HK-2 (cell line): ENCODE results near the gene PIGB.
"Not testable (repeated sequence)": the region's sequence is repeated elsewhere in the genome, so short reads cannot be mapped to it uniquely, and the experiment has no call there.

Experiments used
- DNase-seq: peaks from one replicate; pipeline ENCODE4 v3.0.0-alpha.2; 2018; ENCODE audit not compliant: unreplicated experiment

The PIGB gene

DNA sequence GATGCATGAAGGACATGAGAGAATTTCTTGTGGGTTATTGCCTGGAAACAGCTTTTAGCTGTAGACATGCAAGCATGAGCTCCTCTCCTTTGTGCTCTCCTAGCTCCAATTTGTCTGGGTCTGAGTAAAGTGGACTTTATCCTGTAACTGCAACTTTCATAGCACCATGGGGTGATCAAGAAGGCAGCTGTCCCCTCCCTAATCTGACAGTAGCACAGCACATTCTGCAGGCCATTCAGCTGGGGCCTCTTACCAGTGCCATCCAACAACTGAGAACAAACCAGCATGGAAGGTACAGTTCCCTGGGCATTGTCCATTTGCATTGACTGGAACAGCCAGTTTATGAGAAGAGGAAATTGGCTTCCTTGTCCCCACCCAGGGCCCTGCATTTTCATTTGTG is 21.7 kb upstream of the PIGB start:
- no peak for DNase-seq

DNA sequence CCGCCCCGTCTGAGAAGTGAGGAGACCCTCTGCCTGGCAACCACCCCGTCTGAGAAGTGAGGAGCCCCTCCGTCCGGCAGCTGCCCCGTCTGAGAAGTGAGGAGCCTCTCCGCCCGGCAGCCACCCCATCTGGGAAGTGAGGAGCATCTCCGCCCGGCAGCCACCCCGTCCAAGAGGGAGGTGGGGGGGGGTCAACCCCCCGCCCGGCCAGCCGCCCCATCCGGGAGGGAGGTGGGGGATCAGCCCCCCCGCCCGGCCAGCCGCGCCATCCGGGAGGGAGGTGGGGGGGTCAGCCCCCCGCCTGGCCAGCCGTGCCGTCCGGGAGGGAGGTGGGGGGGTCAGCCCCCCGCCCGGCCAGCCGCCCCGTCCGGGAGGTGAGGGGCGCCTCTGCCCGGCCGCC is 16.2 kb upstream of the PIGB start:
- not testable (repeated sequence) for DNase-seq

GRCh38 chr15:55319537-55320237 is 665 bp downstream of the PIGB start:
- no peak for DNase-seq

GRCh38 chr15:55320238-55320550 is 1.2 kb downstream of the PIGB start:
- no peak for DNase-seq

DNA sequence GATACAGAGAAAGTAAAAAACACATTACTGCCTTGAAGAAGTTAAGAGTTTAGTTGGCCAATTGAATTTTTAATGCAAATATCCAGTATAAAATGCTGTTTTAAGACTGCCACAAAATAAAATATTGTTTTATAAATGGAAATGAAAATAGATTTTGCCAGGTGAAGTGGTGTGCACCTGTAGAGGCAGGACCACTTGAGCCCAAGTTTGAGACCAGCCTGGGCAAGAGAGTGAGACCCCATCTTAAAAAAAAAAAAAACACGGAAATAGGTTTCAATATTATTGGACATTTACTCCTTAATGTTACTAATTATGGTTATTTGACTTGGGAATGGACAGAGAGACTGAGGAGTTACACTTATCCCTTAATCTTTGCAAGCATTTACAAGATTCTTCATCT is 1.9 kb downstream of the PIGB start:
- DNase-seq = no peak

GRCh38 chr15:55322467-55322866 is 3.4 kb downstream of the PIGB start:
- DNase-seq = no peak

- no peak for DNase-seq
These were observed 8.4 kb downstream of the PIGB start for GRCh38 chr15:55327387-55327786.

DNA sequence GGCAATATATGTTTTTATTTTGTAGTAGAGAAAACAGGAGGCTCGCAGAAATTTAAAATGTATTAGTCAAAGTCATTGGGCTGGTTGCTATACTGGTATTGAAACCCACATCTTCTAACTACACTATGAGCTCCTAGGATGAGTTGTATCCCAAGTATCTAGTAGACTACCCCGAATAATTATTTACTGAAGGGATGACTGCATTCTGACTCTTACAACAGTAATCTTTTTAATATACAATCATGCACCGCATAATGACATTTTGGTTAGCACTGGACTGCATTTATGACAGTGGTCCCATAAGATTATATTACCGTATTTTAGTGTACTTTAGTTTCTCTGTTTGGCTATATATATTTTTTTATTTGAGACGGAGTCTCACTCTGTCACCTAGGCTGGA is 15.3 kb downstream of the PIGB start:
- no peak for DNase-seq

DNA sequence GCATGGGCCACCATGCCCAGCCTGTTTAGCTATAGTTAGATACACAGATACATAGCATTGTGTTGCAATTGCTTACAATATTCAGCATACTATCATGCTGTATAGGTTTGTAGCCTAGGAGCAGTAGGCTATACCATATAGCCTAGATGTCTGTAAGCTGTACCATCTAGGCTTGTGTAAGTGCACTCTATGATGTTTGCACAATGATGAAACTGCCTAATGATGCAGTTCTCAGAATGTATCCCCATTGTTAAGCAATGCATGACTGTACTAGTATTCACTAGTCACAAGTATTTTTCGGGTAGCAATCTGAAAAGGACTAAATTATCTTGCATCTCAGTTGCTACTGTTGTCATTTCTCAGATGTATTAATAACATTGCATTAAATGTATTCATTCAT is 16.0 kb downstream of the PIGB start:
- no peak for DNase-seq

DNA sequence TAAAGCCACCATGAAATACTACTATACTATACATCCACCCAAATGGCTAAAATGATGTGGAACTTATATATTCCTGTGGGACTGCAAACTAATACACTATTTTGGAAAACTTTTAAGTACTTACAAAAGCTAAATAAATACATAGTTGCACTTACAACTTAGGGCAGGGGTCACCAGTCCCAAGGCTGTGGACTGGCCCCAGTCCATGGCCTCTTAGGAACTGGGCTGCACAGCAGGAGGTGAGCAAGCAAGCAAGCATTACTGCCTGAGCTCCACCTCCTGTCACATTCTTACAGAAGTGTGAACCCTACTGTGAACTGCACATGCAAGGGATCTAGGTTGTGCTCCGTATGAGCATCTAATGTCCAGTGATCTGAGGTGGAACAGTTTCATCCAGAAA is 18.1 kb downstream of the PIGB start:
- DNase-seq = no peak

- no peak for DNase-seq
These were observed 24.1 kb downstream of the PIGB start for GRCh38 chr15:55343168-55343567.

- no peak for DNase-seq
These were observed 25.2 kb downstream of the PIGB start for GRCh38 chr15:55344206-55344605.

- no peak for DNase-seq
These were observed 29.3 kb downstream of the PIGB start for GRCh38 chr15:55348281-55348778.

GRCh38 chr15:55349282-55349681 is 30.3 kb downstream of the PIGB start:
- no peak for DNase-seq

DNA sequence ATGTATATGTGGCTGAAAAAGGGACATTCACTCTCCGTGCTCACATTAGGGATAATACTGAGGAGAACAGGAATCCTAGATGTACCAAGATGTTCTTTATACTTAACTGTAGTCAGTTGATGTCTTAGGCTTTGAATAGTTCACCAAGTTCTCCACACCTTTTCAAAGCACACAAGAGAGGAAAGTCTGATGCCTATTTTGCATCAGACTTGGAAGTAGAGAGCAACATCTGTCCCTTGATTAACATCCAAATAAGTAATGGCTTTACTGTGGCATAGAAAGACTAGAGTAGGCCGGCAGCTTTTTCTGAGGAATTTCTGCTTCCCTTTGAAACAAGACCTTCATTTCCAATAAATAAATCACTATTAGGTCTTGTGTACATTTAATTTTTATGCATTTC is 34.0 kb downstream of the PIGB start:
- no peak for DNase-seq

DNA sequence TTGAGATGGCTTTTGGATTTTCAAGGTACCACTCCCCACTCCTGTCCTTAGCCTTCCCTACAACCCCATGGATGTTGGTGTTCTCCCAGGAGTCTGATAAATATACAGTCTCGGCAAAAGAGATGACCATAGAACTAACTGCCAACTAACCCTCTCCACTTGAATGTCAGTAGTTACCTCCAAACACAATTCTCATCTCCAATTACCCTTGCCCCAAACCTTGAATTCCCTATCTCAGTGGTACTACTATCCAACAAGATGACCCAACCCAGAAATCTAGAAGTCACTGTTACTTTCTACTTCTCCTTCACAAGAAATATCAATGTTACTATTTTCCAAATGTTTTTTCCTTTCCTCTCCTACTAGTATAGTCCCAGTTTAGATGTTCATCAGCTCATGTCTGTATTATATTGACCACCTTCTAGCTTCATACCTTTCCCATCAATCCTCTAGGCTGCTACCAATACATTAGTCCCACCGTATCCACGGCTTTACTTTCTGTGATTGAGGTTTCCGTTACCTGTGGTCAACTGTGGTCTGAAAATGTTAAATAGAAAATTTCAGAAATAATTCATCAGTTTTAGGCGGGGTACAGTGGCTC is 38.1 kb downstream of the PIGB start:
- DNase-seq = no peak

DNA sequence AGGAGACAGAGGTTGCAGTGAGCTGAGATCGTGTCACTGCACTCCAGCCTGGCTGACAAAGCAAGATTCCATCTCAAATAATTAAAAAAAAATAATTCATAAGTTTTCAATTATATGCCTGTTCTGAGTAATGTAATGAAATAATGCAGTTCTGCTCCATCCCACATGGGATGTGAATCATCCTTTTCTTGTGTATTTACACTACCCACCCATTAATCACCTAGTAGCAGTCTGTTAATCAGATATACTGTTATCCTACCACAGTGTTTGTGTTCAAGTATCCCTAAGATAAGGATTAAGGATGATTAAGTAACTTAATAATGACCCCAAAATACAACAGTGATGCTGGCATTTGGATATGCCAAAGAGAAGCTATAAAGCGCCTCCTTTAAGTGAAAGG is 38.8 kb downstream of the PIGB start:
- DNase-seq = no peak

DNA sequence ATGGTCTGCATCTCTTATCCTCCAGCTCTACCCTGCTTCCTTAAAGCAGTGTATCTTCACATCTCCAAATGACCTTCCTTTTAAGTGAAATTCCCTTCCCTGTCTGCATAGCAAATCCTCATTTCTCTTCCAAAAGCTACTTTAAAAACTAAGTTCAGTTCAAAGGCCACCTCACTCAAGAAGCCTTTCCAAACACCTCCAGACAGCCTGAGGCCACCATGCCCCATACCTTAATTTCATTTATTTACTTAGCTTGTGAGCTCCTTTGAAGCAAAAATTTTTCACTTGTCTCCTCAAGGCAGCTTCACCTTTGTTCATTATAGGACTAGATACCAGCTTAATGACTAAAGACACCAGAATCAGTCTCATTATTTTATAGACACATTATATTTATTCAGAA is 39.4 kb downstream of the PIGB start:
- no peak for DNase-seq

GRCh38 chr15:55360256-55360655 is 41.2 kb downstream of the PIGB start:
- no peak for DNase-seq

DNA sequence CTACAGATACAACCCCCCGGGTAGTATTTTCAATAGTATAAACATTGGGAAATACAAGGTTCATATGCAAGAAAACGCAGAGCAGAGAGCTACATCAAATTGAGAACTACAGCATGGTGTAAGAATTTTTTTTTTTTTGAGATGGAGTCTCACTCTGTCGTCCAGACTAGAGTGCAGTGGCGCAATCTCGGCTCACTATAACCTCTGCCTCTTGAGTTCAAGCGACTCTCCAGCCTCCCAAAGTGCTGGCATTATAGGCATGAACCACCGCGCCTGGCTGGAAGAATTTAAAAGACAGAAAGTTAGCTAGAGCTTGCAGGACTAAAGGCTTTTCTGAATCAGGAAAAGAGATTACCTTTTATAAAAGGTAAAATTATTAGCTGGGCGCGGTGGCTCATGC is 42.0 kb downstream of the PIGB start:
- no peak for DNase-seq

- no peak for DNase-seq
These were observed 43.6 kb downstream of the PIGB start for GRCh38 chr15:55362641-55363040.

DNA sequence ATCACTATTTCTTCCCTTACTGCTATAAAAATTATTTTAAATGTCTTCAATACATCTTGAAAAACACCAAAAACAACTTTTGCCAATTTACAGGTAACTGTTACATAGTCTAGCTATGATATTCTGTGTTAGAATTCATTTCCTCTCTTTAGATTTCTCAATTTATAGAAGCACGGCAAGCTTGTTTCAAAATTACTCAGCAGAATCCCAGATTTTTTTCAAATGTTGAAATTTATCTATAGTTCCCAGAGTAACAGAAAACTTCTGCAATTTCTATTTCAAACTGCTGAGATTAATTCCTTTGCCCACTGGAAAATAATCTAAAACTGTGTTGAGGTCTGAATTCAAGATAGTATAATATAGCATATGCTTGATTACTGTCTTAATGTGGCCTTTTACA is 48.0 kb downstream of the PIGB start:
- DNase-seq = no peak

DNA sequence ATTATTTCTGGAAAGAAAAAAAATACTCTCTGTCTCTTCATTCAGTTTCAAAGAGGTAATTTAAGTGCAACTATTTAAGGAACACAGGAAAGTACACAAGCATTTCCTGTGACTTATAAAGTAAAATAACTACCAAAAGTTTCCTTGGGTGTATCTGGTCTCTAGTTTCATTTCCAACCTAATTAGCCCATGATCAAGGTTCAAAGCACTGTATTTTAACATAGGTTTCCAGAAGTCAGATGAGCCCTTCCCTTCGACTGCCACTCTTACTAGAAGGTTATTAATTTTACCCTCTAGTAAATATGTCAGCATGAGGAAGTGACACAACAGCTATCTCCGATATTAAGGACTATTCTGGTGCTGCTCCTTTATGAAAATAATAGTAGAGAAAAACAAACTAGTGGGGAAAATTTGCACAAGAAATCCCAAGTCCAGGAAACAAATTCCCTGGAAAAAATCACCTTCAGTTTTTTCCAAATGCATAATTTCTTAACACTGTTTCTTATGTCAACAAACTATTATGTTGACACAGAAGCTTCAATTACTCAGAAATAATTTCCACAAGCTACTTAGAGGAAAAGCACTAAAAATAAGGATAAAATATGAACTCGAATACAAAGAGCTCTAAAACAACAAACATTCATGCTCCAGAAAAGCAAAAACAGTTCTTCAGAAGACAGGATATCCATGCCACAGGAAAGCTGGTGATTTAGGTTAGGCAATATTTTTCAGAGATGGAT is 53.8 kb downstream of the PIGB start:
- no peak for DNase-seq
